SK-N-MC (cell line): ENCODE data around the gene CDH3.

Source experiments
- EZH2 ChIP-seq: fragments of 200-600 bp; sonication (generic); IDR thresholded peaks from one replicate; pipeline ENCODE4 v1.6.1; 2017; ENCODE audit warnings: antibody characterized with exemption
- FOXP2 ChIP-seq: optimal IDR thresholded peaks from 2 replicates; pipeline ENCODE3; 2011; ENCODE audit warnings: mild to moderate bottlenecking, moderate library complexity; ENCODE audit not compliant: insufficient read depth; ENCODE audit errors: extremely low read length, control extremely low read depth
- POLR2AphosphoS5 ChIP-seq: IDR thresholded peaks from 2 replicates; pipeline ENCODE4 v1.6.1; 2012; ENCODE audit warnings: mild to moderate bottlenecking, low read depth, low read length, borderline replicate concordance

- TF ChIP-seq POLR2AphosphoS5 (no peak), EZH2 (no peak), FOXP2 (no peak)
Observed at GRCh38 chr16:68704232-68704867, 59.2 kb downstream of the CDH3 start.
